Heart right ventricle (tissue), 16 donors: ENCODE data around the gene ADORA2A. TPM values are rescaled to one million over a fixed set of nuclear protein-coding genes. Genes with fewer than 3 reads are reported as not detected.
"Not testable (repeated sequence)": the region's sequence is repeated elsewhere in the genome, so short reads cannot be mapped to it uniquely, and the experiment has no call there.

ENCODE experiments used
- ATAC-seq, 8 donors: fragments of 200-7000 bp; cut with Tn5 transposase; one replicate each; pipeline ENCODE4 v1.9.1; 2020; ENCODE audit warnings: mild to moderate bottlenecking in 8 of 8, moderate library complexity in 8 of 8, moderate number of reproducible peaks in 1 of 8
- DNase-seq, 2 donors: peaks; one replicate each; pipeline ENCODE4 v3.0.0-alpha.2; 2020
- H3K27ac ChIP-seq, 10 donors: fragments of 200-600 bp; sonication (generic) in 2 of 10; one replicate each; pipeline versions ENCODE4 v1.5.0 to v1.8.0; 2020 to 2022; ENCODE audit warnings: mild to moderate bottlenecking in 3 of 10
- H3K27me3 ChIP-seq, 7 donors: fragments of 200-600 bp; one replicate each; pipeline ENCODE4 v1.8.0; 2021 to 2022; ENCODE audit warnings: mild to moderate bottlenecking in 2 of 7
- H3K36me3 ChIP-seq, 9 donors: fragments of 200-600 bp; sonication (generic) in 1 of 9; one replicate each; pipeline versions ENCODE4 v1.5.0 to v1.8.0; 2020 to 2022; ENCODE audit warnings: mild to moderate bottlenecking in 2 of 9
- H3K4me1 ChIP-seq, 9 donors: fragments of 200-600 bp; sonication (generic) in 1 of 9; one replicate each; pipeline versions ENCODE4 v1.5.0 to v1.8.0; 2020 to 2022; ENCODE audit warnings: mild to moderate bottlenecking in 4 of 9
- H3K4me3 ChIP-seq, 10 donors: fragments of 200-600 bp; sonication (generic) in 2 of 10; one replicate each; pipeline versions ENCODE4 v1.5.0 to v1.8.0; 2020 to 2022; ENCODE audit warnings: mild to moderate bottlenecking in 7 of 10, moderate library complexity in 2 of 10
- H3K9me3 ChIP-seq, 11 donors: fragments of 200-600 bp in 10 of 11; sonication (generic) in 2 of 11; one replicate each; pipeline versions ENCODE4 v1.5.0 to v1.8.0; 2013 to 2022; ENCODE audit warnings: mild to moderate bottlenecking in 2 of 11, control low read depth in 1 of 11, moderate library complexity in 1 of 11
- WGBS, 2 donors: extraction: QIAGEN DNeasy Blood & Tissue Kit; methylation state at CpG; one replicate each; pipeline ENCODE4 v1.1.7; 2013; ENCODE audit warnings: inconsistent platforms in 1 of 2; 5-methylcytosine and 5-hydroxymethylcytosine counted together
- intact Hi-C, 10 donors: fragments of 100-400 bp; cut with DNase I; formaldehyde crosslinking; loops; one replicate each; pipeline versions ENCODE4 v1.11.1 to v1.14.2; 2022
- polyA plus RNA-seq, 2 donors: library from polyadenylated mRNA; stranded (reverse); fragments of 200-250 nt; gene quantifications; one replicate each; pipeline ENCODE4 v1.2.3, GENCODE V29; 2013
- total RNA-seq, 10 donors: library from RNA; stranded (reverse); fragmentation: NEBNext Ultra II Directional in 3 of 10; extraction: Animal tissue kit (Norgen Biotek cat#: 25700) in 3 of 10; gene quantifications; one replicate each; pipeline versions ENCODE4 v1.2.1 to v1.2.4, GENCODE V29; 2021 to 2023
- TF ChIP-seq, protein P1 (sequence below), 9 donors: fragments of 200-600 bp; sonication (generic) in 2 of 9; IDR thresholded peaks; one replicate each; pipeline versions ENCODE4 v1.5.0 to v1.8.0; 2021 to 2022; ENCODE audit warnings: antibody characterized with exemption in 9 of 9, mild to moderate bottlenecking in 5 of 9, moderate library complexity in 1 of 9
- donor health status: Arrhythmogenic right ventricular cardiomyopathy.
- donor health status: ischemic (EF 13 %, LVEDD 7.1; RV severe dilation, severe dysfunction).
- donor health status: healthy with polysubstance abuse.
- donor health status: DM: no; HTN: yes; CAD: no.
- donor health status: DM: no; HTN: no; CAD: no.
- donor health status: ischemic (EF 25% LVEDD 6.9; RV normal size, moderate dysfunction).
- donor health status: ischemic (EF 25% LVEDD 5.7; RV mildly dilated, moderate dysfunction).
- donor health status: healthy.
- donor health status: DM: yes; HTN: yes; CAD: no.
- donor health status: Ischemic cardiomyopathy.
- donor health status: ischemic (EF 35%, LVEDD 5.7; RV mildly dilated, moderate dysfunction).
- donor health status: nonischemic (EF 11% LVEDD 7.7; RV severe dilation, severe dysfunction).
- donor health status: DM: yes; HTN: yes; CAD: no.
- donor health status: PGD.
- donor health status: ischemic (EF 29% LVEDD 5.4; RV normal size, mild dysfunction).
- donor health status: nonischemic (EF 23%, LVEDD 6.1; RV moderate dilation, normal function).

ADORA2A gene
- total and polyA plus RNA-seq, 12 donors, result 1.5 to 9.7 (median 4.1) TPM

DNA sequence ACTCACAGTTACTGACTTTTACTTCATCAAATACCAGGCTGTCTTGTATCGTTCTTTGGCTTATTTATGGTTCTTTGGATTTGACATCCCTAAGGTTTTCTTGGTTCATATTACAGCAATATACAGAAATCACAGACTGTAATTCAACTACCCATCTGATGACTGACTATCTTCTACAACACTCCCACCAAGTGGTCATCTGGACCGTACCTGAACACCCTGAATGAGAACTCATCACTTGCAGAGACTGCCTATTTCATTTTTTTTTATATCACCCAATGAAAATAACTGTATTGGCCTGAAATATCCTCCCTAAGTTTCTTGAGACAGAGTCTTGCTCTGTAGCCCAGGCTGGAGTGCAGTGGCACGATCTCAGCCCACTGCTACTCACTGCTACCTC lies 58.2 kb downstream of the ADORA2A start:
- intact Hi-C loops, result loop anchor here in 4 of 10 donors (5.0 to 10.0 kb wide), 4 partner anchors 51 to 158 kb away; partner anchors contain the start of gene ADORA2A (in 1 of the 4)
- Histone ChIP-seq H3K9me3 (no peaks in the 10 kb centered on the region), H3K4me1 (peaks cover 0 to 51% (median 13%) of the 10 kb centered on the region in 9 donors), H3K36me3 (no peaks in the 10 kb centered on the region), H3K4me3 (no peak overlapping the region), H3K27me3 (no peaks in the 10 kb centered on the region), H3K27ac (no peak overlapping the region)
- ATAC-seq, result peak in 7 of 8 donors; percentile 53 to 78 (median 67)
- peak in 1 of 2 donors; percentile 36 for DNase-seq
- WGBS, 2 donors, result 48 to 64% methylated on average over 3 of the region's 3 CpGs
- TF ChIP-seq, protein P1, sequence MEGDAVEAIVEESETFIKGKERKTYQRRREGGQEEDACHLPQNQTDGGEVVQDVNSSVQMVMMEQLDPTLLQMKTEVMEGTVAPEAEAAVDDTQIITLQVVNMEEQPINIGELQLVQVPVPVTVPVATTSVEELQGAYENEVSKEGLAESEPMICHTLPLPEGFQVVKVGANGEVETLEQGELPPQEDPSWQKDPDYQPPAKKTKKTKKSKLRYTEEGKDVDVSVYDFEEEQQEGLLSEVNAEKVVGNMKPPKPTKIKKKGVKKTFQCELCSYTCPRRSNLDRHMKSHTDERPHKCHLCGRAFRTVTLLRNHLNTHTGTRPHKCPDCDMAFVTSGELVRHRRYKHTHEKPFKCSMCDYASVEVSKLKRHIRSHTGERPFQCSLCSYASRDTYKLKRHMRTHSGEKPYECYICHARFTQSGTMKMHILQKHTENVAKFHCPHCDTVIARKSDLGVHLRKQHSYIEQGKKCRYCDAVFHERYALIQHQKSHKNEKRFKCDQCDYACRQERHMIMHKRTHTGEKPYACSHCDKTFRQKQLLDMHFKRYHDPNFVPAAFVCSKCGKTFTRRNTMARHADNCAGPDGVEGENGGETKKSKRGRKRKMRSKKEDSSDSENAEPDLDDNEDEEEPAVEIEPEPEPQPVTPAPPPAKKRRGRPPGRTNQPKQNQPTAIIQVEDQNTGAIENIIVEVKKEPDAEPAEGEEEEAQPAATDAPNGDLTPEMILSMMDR (IDR thresholded peaks at IDR 0.05), result peak in 8 of 9 donors; percentile 31 to 67 (median 52)

DNA sequence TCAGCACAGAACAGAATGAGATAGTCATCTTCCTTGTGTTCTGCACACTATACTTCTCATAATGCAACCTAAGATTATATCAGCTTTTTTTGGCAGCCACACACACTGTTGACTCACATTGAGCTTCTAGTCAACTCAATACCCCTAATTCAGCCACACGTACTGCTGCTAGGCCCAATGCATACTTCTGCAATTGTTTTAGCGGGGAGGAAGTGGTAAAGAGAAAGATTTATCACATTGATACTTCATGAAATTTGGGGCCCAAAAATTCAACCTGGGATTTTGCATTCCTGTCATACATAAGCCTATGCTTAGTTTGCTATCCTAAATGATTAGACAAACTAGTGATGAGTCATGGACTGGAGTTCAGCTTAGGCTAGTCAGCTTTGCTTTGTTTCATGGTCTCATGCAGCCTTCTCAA lies 59.1 kb downstream of the ADORA2A start:
- intact Hi-C loops, result loop anchor here in 4 of 10 donors (5.0 to 10.0 kb wide), 4 partner anchors 52 to 159 kb away; partner anchors contain the start of gene ADORA2A (in 1 of the 4)
- DNase-seq, result no peak
- ATAC-seq, result peak in 1 of 8 donors; percentile 55
- TF ChIP-seq, protein P1 (IDR thresholded peaks at IDR 0.05), result no peak
- H3K4me3 ChIP-seq, result no peak overlapping the region
- no peaks in the 10 kb centered on the region for H3K9me3 ChIP-seq
- no peaks in the 10 kb centered on the region for H3K36me3 ChIP-seq
- peaks cover 0 to 44% (median 13%) of the 10 kb centered on the region in 9 donors for H3K4me1 ChIP-seq
- H3K27ac ChIP-seq, result no peak overlapping the region
- 80 to 87% methylated on average over 2 of the region's 2 CpGs for WGBS, 2 donors
- no peaks in the 10 kb centered on the region for H3K27me3 ChIP-seq

DNA sequence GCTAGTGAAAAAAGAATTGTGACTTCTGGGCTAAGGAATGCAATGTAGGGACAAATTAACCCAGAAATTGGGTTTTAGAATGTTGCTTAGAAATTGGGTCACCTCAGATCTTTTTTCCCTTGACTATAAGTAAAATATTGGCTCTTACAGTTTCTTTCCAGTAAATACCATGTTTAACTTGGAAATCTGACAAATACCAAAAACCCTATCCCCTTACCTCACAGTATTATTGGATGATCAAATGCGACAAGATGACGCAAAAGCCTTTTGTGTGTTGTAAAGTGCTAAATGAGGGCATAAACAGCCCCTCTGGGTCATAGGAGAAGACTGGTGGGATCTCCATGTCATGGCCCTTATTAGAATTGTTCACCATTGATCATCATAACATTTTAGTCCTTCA lies 61.6 kb downstream of the ADORA2A start:
- Histone ChIP-seq H3K27ac (no peak overlapping the region), H3K9me3 (no peaks in the 10 kb centered on the region), H3K27me3 (peaks cover 0 to 10% (median 0%) of the 10 kb centered on the region in 7 donors), H3K36me3 (no peaks in the 10 kb centered on the region), H3K4me1 (peaks cover 0 to 24% (median 3%) of the 10 kb centered on the region in 9 donors), H3K4me3 (no peak overlapping the region)
- TF ChIP-seq, protein P1 (IDR thresholded peaks at IDR 0.05), result no peak
- intact Hi-C loops, result loop anchor here in 4 of 10 donors (5.0 to 10.0 kb wide), 4 partner anchors 54 to 162 kb away; partner anchors contain the start of gene ADORA2A (in 1 of the 4)
- ATAC-seq (no peak), DNase-seq (no peak)
- 49 to 68% methylated on average over 2 of the region's 2 CpGs for WGBS, 2 donors

DNA sequence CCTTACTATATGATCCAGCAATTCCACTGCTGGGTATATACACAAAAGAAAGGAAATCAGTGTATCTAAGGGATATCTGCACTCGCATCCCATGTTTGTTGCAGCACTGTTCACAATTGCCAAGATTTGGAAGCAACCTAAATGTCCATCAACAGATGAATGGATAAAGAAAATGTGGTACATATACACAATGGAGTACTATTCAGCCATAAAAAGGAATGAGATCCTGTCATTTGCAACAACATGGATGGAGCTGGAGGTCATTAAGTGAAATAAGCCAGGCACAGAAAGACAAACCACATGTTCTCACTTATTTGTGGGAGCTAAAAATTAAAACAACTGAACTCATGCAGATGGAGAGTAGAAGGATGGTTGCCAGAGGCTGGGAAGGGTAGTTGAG lies 62.0 kb downstream of the ADORA2A start:
- WGBS, 2 donors, result 98 to 100% methylated on average over 1 of the region's 1 CpG
- not testable (repeated sequence) for DNase-seq, ATAC-seq, H3K27ac ChIP-seq, H3K36me3 ChIP-seq, H3K4me3 ChIP-seq, H3K9me3 ChIP-seq
- Histone ChIP-seq H3K4me1 (peaks cover 0 to 24% (median 4%) of the 10 kb centered on the region in 9 donors), H3K27me3 (peaks cover 0 to 14% (median 0%) of the 10 kb centered on the region in 7 donors)
- intact Hi-C loops, result loop anchor here in 4 of 10 donors (5.0 to 10.0 kb wide), 4 partner anchors 55 to 162 kb away; partner anchors contain the start of gene ADORA2A (in 1 of the 4)

Other genes with a start within 250 kb of the ADORA2A start
- gene SUSD2, start 246.1 kb upstream of the ADORA2A start, total RNA-seq, result 1 to 10 TPM in 6 of 10 donors, under 1 TPM in 4; 0.57 to 6.7 (median 1.5) TPM
- gene SUSD2, start 246.1 kb upstream of the ADORA2A start, polyA plus RNA-seq, result 1 to 10 TPM; 5.4 to 6.5 TPM
- gene GGT5, start 182.5 kb upstream of the ADORA2A start, total RNA-seq, result 10 to 100 TPM in 4 of 10 donors, 1 to 10 TPM in 6; 4.3 to 32.7 (median 8.5) TPM
- gene GGT5, start 182.5 kb upstream of the ADORA2A start, polyA plus RNA-seq, result 10 to 100 TPM; 66.5 to 67.4 TPM
- gene SPECC1L, start 156.8 kb upstream of the ADORA2A start, total RNA-seq, result 10 to 100 TPM; 34.4 to 61.7 (median 51.8) TPM
- 1 to 10 TPM; 8.3 to 9.1 TPM for gene SPECC1L, start 156.8 kb upstream of the ADORA2A start, polyA plus RNA-seq
- 1 to 10 TPM in 6 of 10 donors, under 1 TPM in 4; 0.45 to 2.7 (median 1.0) TPM for gene UPB1, start 67.7 kb downstream of the ADORA2A start, total RNA-seq
- gene UPB1, start 67.7 kb downstream of the ADORA2A start, polyA plus RNA-seq, result 1 to 10 TPM in 1 of 2 donors, under 1 TPM in 1; 0.32 to 3.7 TPM
- 100 to 1,000 TPM; 143 to 273 (median 168) TPM for gene GUCD1, start 127.5 kb downstream of the ADORA2A start, total RNA-seq
- gene GUCD1, start 127.5 kb downstream of the ADORA2A start, polyA plus RNA-seq, result 100 to 1,000 TPM in 1 of 2 donors, 10 to 100 TPM in 1; 97.0 to 219 TPM
- gene SNRPD3, start 128.4 kb downstream of the ADORA2A start, total RNA-seq, result 10 to 100 TPM; 67.0 to 89.4 (median 74.0) TPM
- 100 to 1,000 TPM in 1 of 2 donors, 10 to 100 TPM in 1; 47.3 to 127 TPM for gene SNRPD3, start 128.4 kb downstream of the ADORA2A start, polyA plus RNA-seq
- gene LRRC75B, start 165.5 kb downstream of the ADORA2A start, total RNA-seq, result 1 to 10 TPM; 2.0 to 6.6 (median 4.3) TPM
- gene LRRC75B, start 165.5 kb downstream of the ADORA2A start, polyA plus RNA-seq, result 10 to 100 TPM in 1 of 2 donors, 1 to 10 TPM in 1; 3.9 to 12.4 TPM
- gene GGT1, start 175.6 kb downstream of the ADORA2A start, total RNA-seq, result 1 to 10 TPM in 7 of 10 donors, under 1 TPM in 3; 0.51 to 3.5 (median 1.1) TPM
- gene GGT1, start 175.6 kb downstream of the ADORA2A start, polyA plus RNA-seq, result 1 to 10 TPM in 1 of 2 donors, under 1 TPM in 1; 0.94 to 4.0 TPM